Lower leg skin (tissue), 4 donors: ENCODE results near the gene CACNA1I. TPM values are rescaled to one million over a fixed set of nuclear protein-coding genes. Genes with fewer than 3 reads are reported as not detected.

ENCODE experiments used
- DNase-seq, 2 donors: peaks; one replicate each; pipeline ENCODE4 v3.0.0-alpha.2; 2019; ENCODE audit warnings: low spot score in 2 of 2
- H3K4me3 ChIP-seq: fragments of 200-600 bp; sonication (generic); 2 replicates; pipeline ENCODE4 v1.5.1; 2017; ENCODE audit warnings: mild to moderate bottlenecking, low read depth; ENCODE audit not compliant: poor library complexity, severe bottlenecking
- CTCF ChIP-seq, 3 donors: fragments of 450-650 bp; IDR thresholded peaks; one replicate each; pipeline ENCODE4 v1.5.1; 2016; ENCODE audit warnings: antibody characterized with exemption in 3 of 3, mild to moderate bottlenecking in 3 of 3, moderate library complexity in 2 of 3
- POLR2A ChIP-seq, 2 donors: fragments of 450-650 bp; IDR thresholded peaks; one replicate each; pipeline ENCODE4 v1.6.1; 2016 to 2017; ENCODE audit warnings: antibody characterized with exemption in 2 of 2, mild to moderate bottlenecking in 1 of 2, moderate library complexity in 1 of 2
- WGBS, 2 donors: methylation state at CpG; one replicate each; pipeline ENCODE4 v1.1.5; 2018; 5-methylcytosine and 5-hydroxymethylcytosine counted together
- intact Hi-C: fragments of 100-400 bp; cut with DNase I; formaldehyde crosslinking; loops from one replicate; pipeline ENCODE4 v1.15.0; 2023; ENCODE audit warnings: low total_unique reads
- total RNA-seq, 4 donors: library from RNA; depleted of rRNA; stranded (reverse); fragments of >200 nt; gene quantifications; one replicate each; pipeline ENCODE4 v1.1.0, GENCODE V29; 2016

CACNA1I gene
- total RNA-seq, 4 donors from 2014 or later: 0.13 to 0.27 (median 0.21) TPM

DNA sequence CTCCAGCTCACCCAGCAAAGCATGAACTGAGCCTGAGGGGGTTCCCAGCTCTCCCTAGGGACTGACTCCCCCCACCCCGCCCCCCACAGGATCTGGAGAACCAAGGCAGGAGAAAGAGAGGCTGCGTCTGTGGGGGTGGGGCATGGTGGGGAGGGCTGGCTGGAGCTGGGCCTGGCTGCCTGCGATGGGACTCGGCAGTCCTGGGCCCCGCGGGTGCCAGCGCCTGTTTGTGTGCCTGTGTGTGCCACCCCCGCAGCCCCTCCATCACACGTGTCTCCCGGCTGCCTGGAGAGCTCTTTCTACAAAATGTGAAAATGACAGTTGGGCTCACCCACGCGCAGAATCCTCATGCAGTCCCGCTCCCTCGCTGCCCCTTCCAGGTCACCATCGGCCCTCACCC, 46.8 kb downstream of the CACNA1I start:
- no peak overlapping the region for H3K4me3 ChIP-seq
- DNase-seq: no peak
- intact Hi-C loops: no loop called here
- TF ChIP-seq CTCF (IDR thresholded peaks at IDR 0.05) (no peak), POLR2A (IDR thresholded peaks at IDR 0.05) (no peak)
- 2 to 8% methylated on average over 14 to 15 of the region's 15 CpGs for WGBS, 2 donors

GRCh38 chr22:39617970-39618757, 47.6 kb downstream of the CACNA1I start:
- intact Hi-C loops: no loop called here
- DNase-seq: no peak
- H3K4me3 ChIP-seq: no peak overlapping the region
- WGBS, 2 donors: 57 to 66% methylated on average over 11 of the region's 11 CpGs
- TF ChIP-seq POLR2A (IDR thresholded peaks at IDR 0.05) (no peak), CTCF (IDR thresholded peaks at IDR 0.05) (no peak)

- TF ChIP-seq POLR2A (IDR thresholded peaks at IDR 0.05) (no peak), CTCF (IDR thresholded peaks at IDR 0.05) (no peak)
- intact Hi-C loops: no loop called here
- no peak overlapping the region for H3K4me3 ChIP-seq
- 85 to 87% methylated on average over 17 of the region's 17 CpGs for WGBS, 2 donors
- DNase-seq: no peak
Measured at GRCh38 chr22:39618996-39619530, 48.5 kb downstream of the CACNA1I start.

DNA sequence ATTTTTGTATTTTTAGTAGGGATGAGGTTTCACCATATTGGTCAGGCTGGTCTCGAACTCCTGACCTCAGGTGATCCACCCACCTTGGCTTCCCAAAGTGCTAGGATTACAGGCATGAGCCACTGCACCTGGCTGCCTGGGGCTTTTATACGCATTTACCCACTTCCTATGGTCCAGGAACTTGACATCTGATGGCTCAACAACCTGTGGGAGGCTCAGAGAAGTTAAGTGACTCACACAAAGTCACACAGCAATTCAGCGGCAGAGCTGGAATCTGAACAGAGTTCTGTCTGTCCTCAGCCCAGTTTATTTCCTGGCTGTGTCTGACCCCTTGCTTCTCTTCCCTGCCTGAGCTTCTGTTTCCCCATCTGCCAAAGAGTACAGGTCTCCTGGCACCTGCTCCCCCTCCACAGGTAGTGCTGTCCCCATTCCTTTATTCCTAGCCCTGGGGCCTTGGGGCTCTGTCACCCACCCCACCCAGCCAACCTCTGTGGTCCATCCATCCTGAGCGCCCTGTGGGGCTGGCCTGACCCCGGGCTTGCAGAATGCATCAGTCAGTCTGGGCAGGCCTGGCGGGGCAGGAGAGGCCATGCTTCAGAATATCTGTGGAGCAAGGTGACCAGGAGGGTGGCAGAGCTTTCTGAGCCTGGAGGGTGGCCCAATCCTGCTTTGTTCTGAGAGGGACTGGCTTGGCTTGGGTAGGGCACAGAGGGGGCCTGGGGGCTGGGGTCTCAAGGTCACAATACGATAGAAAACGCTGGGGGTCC, 50.6 kb downstream of the CACNA1I start:
- intact Hi-C loops: no loop called here
- 83 to 86% methylated on average over 8 of the region's 8 CpGs for WGBS, 2 donors
- DNase-seq: no peak

DNA sequence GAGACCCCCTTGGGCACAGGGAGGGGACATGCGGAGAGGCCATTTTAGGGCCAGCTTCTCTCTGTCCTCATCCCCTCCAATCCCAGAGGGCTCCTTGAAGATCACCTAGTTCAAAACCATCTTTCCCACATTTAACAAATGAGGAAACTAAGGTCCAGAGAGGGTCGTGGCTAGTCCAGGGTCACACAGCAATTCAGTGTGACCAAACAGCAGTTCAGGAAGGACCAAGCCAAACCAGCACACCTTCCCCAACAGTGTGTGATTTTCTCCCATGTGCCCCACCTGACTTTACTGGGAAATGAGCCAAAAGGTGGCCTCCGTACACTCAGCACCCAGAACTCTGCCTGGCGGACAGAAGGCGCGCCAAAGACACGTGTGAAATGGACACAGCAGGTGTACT, 51.3 kb downstream of the CACNA1I start:
- intact Hi-C loops: no loop called here
- 63 to 65% methylated on average over 7 of the region's 7 CpGs for WGBS, 2 donors
- no peak for DNase-seq
- no peak for TF ChIP-seq POLR2A (IDR thresholded peaks at IDR 0.05)
- TF ChIP-seq CTCF (IDR thresholded peaks at IDR 0.05): no peak
- no peak overlapping the region for H3K4me3 ChIP-seq

More for the DNA sequence above, 50.6 kb downstream of the CACNA1I start:
- TF ChIP-seq CTCF (IDR thresholded peaks at IDR 0.05) (no peak), POLR2A (IDR thresholded peaks at IDR 0.05) (no peak)
- no peak overlapping the region for H3K4me3 ChIP-seq
